GM23338 (cell line): Measurements from ENCODE around the gene CAMKK2. TPM values are rescaled to one million over a fixed set of nuclear protein-coding genes. Genes with fewer than 3 reads are reported as not detected.
"Not testable (repeated sequence)": the region's sequence is repeated elsewhere in the genome, so short reads cannot be mapped to it uniquely, and the experiment has no call there.

Experiments used
- ATAC-seq: fragments of 200-7000 bp; cut with Tn5 transposase; 3 replicates; pipeline ENCODE4 v1.9.1; 2020
- DNase-seq: peaks from one replicate; pipeline ENCODE4 v3.0.0-alpha.2; 2015; ENCODE audit warnings: low spot score
- H2AFZ ChIP-seq: fragments of 200-600 bp; sonication (generic); 2 replicates; pipeline ENCODE4 v1.8.0; 2016; ENCODE audit warnings: antibody characterized with exemption, mild to moderate bottlenecking, moderate library complexity
- H3F3A ChIP-seq: fragments of 200-600 bp; sonication (generic); replicated peaks from 2 replicates; pipeline ENCODE4 v1.8.0; 2017; ENCODE audit warnings: antibody characterized with exemption, mixed run types, low read depth
- H3K27ac ChIP-seq: fragments of 200-600 bp; sonication (generic); 2 replicates; pipeline ENCODE4 v1.6.1; 2016; ENCODE audit warnings: low read depth
- H3K27me3 ChIP-seq: fragments of 200-600 bp; sonication (generic); 2 replicates; pipeline ENCODE4 v1.8.0; 2016; ENCODE audit warnings: mild to moderate bottlenecking, mixed run types, moderate library complexity; ENCODE audit not compliant: insufficient read depth
- H3K36me3 ChIP-seq: fragments of 200-600 bp; sonication (generic); 2 replicates; pipeline ENCODE4 v1.8.0; 2016; ENCODE audit warnings: mild to moderate bottlenecking; ENCODE audit not compliant: insufficient read depth
- H3K4me1 ChIP-seq: fragments of 200-600 bp; sonication (generic); 2 replicates; pipeline ENCODE4 v1.8.0; 2016; ENCODE audit warnings: mild to moderate bottlenecking, moderate library complexity; ENCODE audit not compliant: insufficient read depth
- H3K4me2 ChIP-seq: fragments of 200-600 bp; sonication (generic); 2 replicates; pipeline ENCODE4 v1.7.1; 2017; ENCODE audit warnings: mixed run types
- H3K4me3 ChIP-seq: fragments of 200-600 bp; sonication (generic); 2 replicates; pipeline ENCODE4 v1.6.1; 2016; ENCODE audit warnings: mixed run types
- H3K79me2 ChIP-seq: fragments of 200-600 bp; sonication (generic); replicated peaks from 2 replicates; pipeline ENCODE4 v1.8.0; 2017; ENCODE audit warnings: mild to moderate bottlenecking; ENCODE audit not compliant: insufficient read depth
- H3K9me2 ChIP-seq: fragments of 200-600 bp; sonication (generic); 2 replicates; pipeline ENCODE4 v1.8.0; 2017; ENCODE audit not compliant: insufficient read depth
- H4K20me1 ChIP-seq: fragments of 200-600 bp; sonication (generic); replicated peaks from 2 replicates; pipeline ENCODE4 v1.8.0; 2017; ENCODE audit warnings: mild to moderate bottlenecking; ENCODE audit not compliant: insufficient read depth
- H3K27ac Mint-ChIP-seq: 2 replicates; pipeline ENCODE4 v1.8.0; 2020; ENCODE audit warnings: inconsistent platforms, mild to moderate bottlenecking, moderate library complexity, mixed read lengths
- H3K27me3 Mint-ChIP-seq: 3 replicates; pipeline ENCODE4 v1.8.0; 2022; ENCODE audit warnings: low read depth, mild to moderate bottlenecking, moderate library complexity, mixed read lengths, inconsistent platforms; ENCODE audit not compliant: insufficient read depth, poor library complexity
- H3K36me3 Mint-ChIP-seq: 3 replicates; pipeline ENCODE4 v1.8.0; 2021; ENCODE audit warnings: low read depth, mild to moderate bottlenecking, inconsistent platforms, moderate library complexity, mixed read lengths
- H3K4me1 Mint-ChIP-seq: 3 replicates; pipeline ENCODE4 v1.8.0; 2020; ENCODE audit warnings: mild to moderate bottlenecking, inconsistent platforms, mixed read lengths
- H3K4me3 Mint-ChIP-seq: 3 replicates; pipeline ENCODE4 v1.8.0; 2021; ENCODE audit warnings: moderate library complexity, mild to moderate bottlenecking, inconsistent platforms, mixed read lengths
- H3K9me3 Mint-ChIP-seq: 3 replicates; pipeline ENCODE4 v1.8.0; 2020; ENCODE audit warnings: moderate library complexity, mild to moderate bottlenecking, inconsistent platforms, mixed read lengths
- CREB1 ChIP-seq: fragments of 250-450 bp; sonication (Bioruptor Pico); IDR thresholded peaks from 2 replicates; pipeline ENCODE4 v1.5.0; 2020; ENCODE audit warnings: low read depth, mild to moderate bottlenecking, moderate library complexity
- CTCF ChIP-seq, 2 experiments: fragments of 200-600 bp in 1 of 2; sonication (generic) in 1 of 2; conservative IDR thresholded peaks; 2 replicates each; pipeline versions ENCODE4 v1.5.1 to v1.6.1; 2016 to 2017; ENCODE audit warnings: antibody characterized with exemption in 2 of 2, low read depth in 2 of 2, mild to moderate bottlenecking in 2 of 2, moderate library complexity in 1 of 2
- EZH2 ChIP-seq: fragments of 200-600 bp; sonication (generic); IDR thresholded peaks from one replicate; pipeline ENCODE4 v1.8.0; 2017; ENCODE audit warnings: antibody characterized with exemption, mild to moderate bottlenecking, low read depth; ENCODE audit not compliant: unreplicated experiment
- JUNB ChIP-seq: IDR thresholded peaks from one replicate; pipeline ENCODE4 v1.6.1; 2016; ENCODE audit warnings: antibody characterized with exemption; ENCODE audit not compliant: unreplicated experiment
- REST ChIP-seq: IDR thresholded peaks from one replicate; pipeline ENCODE4 v1.6.1; 2018; ENCODE audit warnings: antibody characterized with exemption; ENCODE audit not compliant: unreplicated experiment
- STAT1 ChIP-seq: IDR thresholded peaks from one replicate; pipeline ENCODE4 v1.6.1; 2016; ENCODE audit warnings: antibody characterized with exemption; ENCODE audit not compliant: unreplicated experiment
- polyA plus RNA-seq: library from polyadenylated mRNA; unstranded; fragments of >200 nt; fragmentation: Nextera tagmentation; extraction: Ambion mirVana; gene quantifications from 2 replicates; pipeline ENCODE4 v1.2.1, GENCODE V29; 2016
- total RNA-seq: library from RNA; depleted of rRNA; stranded (reverse); fragments of >200 nt; shearing (Covaris generic); gene quantifications from 2 replicates; pipeline ENCODE4 v1.2.3, GENCODE V29; 2014
- TF ChIP-seq, protein P1 (sequence below): IDR thresholded peaks from 2 replicates; pipeline ENCODE4 v1.6.1; 2016; ENCODE audit warnings: antibody characterized with exemption

The CAMKK2 gene
- total and polyA plus RNA-seq, 2 experiments from 2014 or later, result 10.3 to 26.4 TPM

DNA sequence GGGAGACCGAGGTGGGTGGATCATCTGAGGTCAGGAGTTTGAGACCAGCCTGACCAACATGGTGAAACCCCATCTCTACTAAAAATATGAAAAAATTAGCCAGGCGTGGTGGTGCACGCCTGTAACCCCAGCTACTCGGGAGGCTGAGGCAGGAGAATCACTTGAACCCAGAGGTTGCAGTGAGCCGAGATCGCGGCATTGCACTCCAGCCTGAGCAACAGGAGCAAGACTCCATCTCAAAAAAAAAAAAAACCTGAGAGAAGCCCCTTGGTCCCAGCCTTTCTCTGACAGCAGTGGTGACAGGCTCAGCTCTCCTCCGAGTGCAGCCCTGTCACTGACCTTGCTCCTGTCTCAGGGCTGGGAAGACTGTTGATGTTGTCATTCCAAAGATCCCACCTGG, 69.6 kb downstream of the CAMKK2 start:
- H3K36me3 Mint-ChIP-seq, H3K36me3 ChIP-seq, H3K9me2 ChIP-seq, H3K27ac ChIP-seq, H3F3A ChIP-seq, H3K4me1 ChIP-seq, H3K4me1 Mint-ChIP-seq, H3K4me3 ChIP-seq, H2AFZ ChIP-seq, H3K79me2 ChIP-seq, H3K4me3 Mint-ChIP-seq, H3K4me2 ChIP-seq, H3K27me3 Mint-ChIP-seq, H3K27ac Mint-ChIP-seq, H3K9me3 Mint-ChIP-seq, H3K27me3 ChIP-seq, ATAC-seq, H4K20me1 ChIP-seq, DNase-seq: not testable (repeated sequence)

DNA sequence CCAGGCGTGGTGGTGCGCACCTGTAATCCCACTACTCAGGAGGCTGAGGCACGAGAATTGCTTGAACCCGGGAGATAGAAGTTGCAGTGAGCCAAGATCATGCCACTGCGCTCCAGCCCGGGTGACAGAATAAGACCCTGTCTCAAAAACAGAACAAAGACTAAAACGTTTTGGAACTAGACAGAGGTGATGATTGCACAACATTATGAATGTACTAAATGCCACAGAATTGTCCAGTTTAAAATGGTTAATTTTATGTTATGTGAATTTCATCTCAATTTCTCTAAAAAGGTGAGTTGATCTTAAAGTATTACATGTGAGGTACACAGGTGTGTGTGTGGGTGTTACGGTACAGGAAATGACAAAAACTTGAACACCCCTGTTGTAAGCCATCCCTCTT, 70.1 kb downstream of the CAMKK2 start:
- ATAC-seq (no peak), DNase-seq (no peak)
- H3K4me2 ChIP-seq, result no peak overlapping the region
- H3K4me3 ChIP-seq, result no peak overlapping the region
- no peaks in the 10 kb centered on the region for H3K79me2 ChIP-seq
- 0 out of 2 replicates have a peak, but pooled peaks cover under 1% of the 10 kb centered on the region for H3K36me3 ChIP-seq
- Mint-ChIP-seq H3K27ac (no peak overlapping the region), H3K27me3 (peaks cover 3% of the 10 kb centered on the region), H3K36me3 (peaks cover 2% of the 10 kb centered on the region; the same call in 1 of the 3 replicates), H3K4me1 (peaks cover 3% of the 10 kb centered on the region; the same call in 2 of the 3 replicates), H3K4me3 (no peak overlapping the region), H3K9me3 (no peaks in the 10 kb centered on the region)
- H3F3A ChIP-seq, result no peaks in the 10 kb centered on the region
- H3K9me2 ChIP-seq, result no peaks in the 10 kb centered on the region
- H3K4me1 ChIP-seq, result no peaks in the 10 kb centered on the region
- H4K20me1 ChIP-seq, result no peaks in the 10 kb centered on the region
- H3K27me3 ChIP-seq, result no peaks in the 10 kb centered on the region
- H2AFZ ChIP-seq, result no peak overlapping the region
- no peak overlapping the region for H3K27ac ChIP-seq
- no peak for TF ChIP-seq CREB1
- no peak for TF ChIP-seq REST

GRCh38 chr12:121224591-121224990, 71.9 kb downstream of the CAMKK2 start:
- Histone ChIP-seq H3K27me3 (no peaks in the 10 kb centered on the region), H3K4me2 (no peak overlapping the region), H3K9me2 (no peaks in the 10 kb centered on the region), H3K79me2 (no peaks in the 10 kb centered on the region), H3K4me1 (no peaks in the 10 kb centered on the region), H3K4me3 (no peak overlapping the region), H2AFZ (no peak overlapping the region), H3F3A (no peaks in the 10 kb centered on the region), H3K36me3 (no peaks in the 10 kb centered on the region), H3K27ac (no peak overlapping the region), H4K20me1 (no peaks in the 10 kb centered on the region)
- Mint-ChIP-seq H3K9me3 (no peaks in the 10 kb centered on the region), H3K36me3 (no peaks in the 10 kb centered on the region), H3K27me3 (peaks cover 1% of the 10 kb centered on the region), H3K4me3 (no peak overlapping the region), H3K4me1 (no peaks in the 10 kb centered on the region; the same call in 2 of the 3 replicates), H3K27ac (no peak overlapping the region)
- DNase-seq (no peak), ATAC-seq (no peak)
- TF ChIP-seq REST (no peak), EZH2 (no peak), CTCF (conservative IDR thresholded peaks at IDR 0.05; ENCODE audit: low read depth in 2 of 2) (no peak), STAT1 (no peak), CREB1 (no peak), JUNB (no peak)
- TF ChIP-seq, protein P1, sequence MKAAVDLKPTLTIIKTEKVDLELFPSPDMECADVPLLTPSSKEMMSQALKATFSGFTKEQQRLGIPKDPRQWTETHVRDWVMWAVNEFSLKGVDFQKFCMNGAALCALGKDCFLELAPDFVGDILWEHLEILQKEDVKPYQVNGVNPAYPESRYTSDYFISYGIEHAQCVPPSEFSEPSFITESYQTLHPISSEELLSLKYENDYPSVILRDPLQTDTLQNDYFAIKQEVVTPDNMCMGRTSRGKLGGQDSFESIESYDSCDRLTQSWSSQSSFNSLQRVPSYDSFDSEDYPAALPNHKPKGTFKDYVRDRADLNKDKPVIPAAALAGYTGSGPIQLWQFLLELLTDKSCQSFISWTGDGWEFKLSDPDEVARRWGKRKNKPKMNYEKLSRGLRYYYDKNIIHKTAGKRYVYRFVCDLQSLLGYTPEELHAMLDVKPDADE, result no peak
